Left cardiac atrium (tissue), 4 donors: ENCODE results near the gene RAB11B. TPM values are rescaled to one million over a fixed set of nuclear protein-coding genes. Genes with fewer than 3 reads are reported as not detected.
"Not testable (repeated sequence)": the region's sequence is repeated elsewhere in the genome, so short reads cannot be mapped to it uniquely, and the experiment has no call there.

Experiments
- ATAC-seq, 2 donors: fragments of 200-7000 bp; cut with Tn5 transposase; one replicate each; pipeline ENCODE4 v1.9.1; 2020; ENCODE audit warnings: mild to moderate bottlenecking in 2 of 2, moderate library complexity in 2 of 2
- DNase-seq: peaks from one replicate; pipeline ENCODE4 v3.0.0-alpha.2; 2020
- intact Hi-C, 2 donors: fragments of 100-400 bp; cut with DNase I; formaldehyde crosslinking; loops; one replicate each; pipeline versions ENCODE4 v1.14.1 to v1.15.1; 2022 to 2023
- long read RNA-seq: library from polyadenylated mRNA; unstranded; transcript quantifications from one replicate; pipeline ENCODE4 v2.0.0, GENCODE V29; 2021
- total RNA-seq, 2 donors: library from RNA; stranded (reverse); fragmentation: NEBNext Ultra II Directional; extraction: Animal tissue kit (Norgen Biotek cat#: 25700); gene quantifications; one replicate each; pipeline ENCODE4 v1.2.1, GENCODE V29; 2021
- donor health status: DM: no; HTN: yes; CAD: no.
- donor health status: DM: no; HTN: yes; CAD: no; lungs with severe emphysema.
- donor health status: DM: yes; HTN: yes; CAD: no.
- donor health status: Dilated cardiomyopathy.

RAB11B gene
- 100 to 1,000 TPM; 133 to 163 TPM for total RNA-seq
- long read RNA-seq, transcript RAB11B-201 (5 exons, 1,751 nt) = major isoform, 95 of 108 reads
- long read RNA-seq, partial matches to known transcripts = 6 of 108 reads
- long read RNA-seq, other reads (novel, unspliced or antisense) = 5 of 108 reads

- intact Hi-C loops = no loop called here
- DNase-seq = peak; percentile 99
- peak; percentile 95 to 96 for ATAC-seq
Measured at GRCh38 chr19:8389891-8390616, at the start of gene RAB11B. Gene RAB11B (plus strand): TSS chr19:8390360. CDS start chr19:8390417, 57 bp downstream.

- ATAC-seq, intact Hi-C loops, DNase-seq: not testable (repeated sequence)
Measured at GRCh38 chr19:8341504-8341903, 48.7 kb upstream of the RAB11B start.

- ATAC-seq (no peak), DNase-seq (no peak)
- intact Hi-C loops = no loop called here
Measured at GRCh38 chr19:8342316-8342683, 47.9 kb upstream of the RAB11B start.

- DNase-seq = peak; percentile 98
- ATAC-seq = peak; percentile 99
- intact Hi-C loops = no loop called here
Measured at GRCh38 chr19:8342684-8343482, 47.3 kb upstream of the RAB11B start, which contains the start of gene KANK3. Gene KANK3 (minus strand): TSS chr19:8343262. CDS start chr19:8337828, 5,434 bp downstream.

- ATAC-seq = no peak
- intact Hi-C loops = no loop called here
- DNase-seq = no peak
Measured at GRCh38 chr19:8343483-8343844, 46.7 kb upstream of the RAB11B start.

DNA sequence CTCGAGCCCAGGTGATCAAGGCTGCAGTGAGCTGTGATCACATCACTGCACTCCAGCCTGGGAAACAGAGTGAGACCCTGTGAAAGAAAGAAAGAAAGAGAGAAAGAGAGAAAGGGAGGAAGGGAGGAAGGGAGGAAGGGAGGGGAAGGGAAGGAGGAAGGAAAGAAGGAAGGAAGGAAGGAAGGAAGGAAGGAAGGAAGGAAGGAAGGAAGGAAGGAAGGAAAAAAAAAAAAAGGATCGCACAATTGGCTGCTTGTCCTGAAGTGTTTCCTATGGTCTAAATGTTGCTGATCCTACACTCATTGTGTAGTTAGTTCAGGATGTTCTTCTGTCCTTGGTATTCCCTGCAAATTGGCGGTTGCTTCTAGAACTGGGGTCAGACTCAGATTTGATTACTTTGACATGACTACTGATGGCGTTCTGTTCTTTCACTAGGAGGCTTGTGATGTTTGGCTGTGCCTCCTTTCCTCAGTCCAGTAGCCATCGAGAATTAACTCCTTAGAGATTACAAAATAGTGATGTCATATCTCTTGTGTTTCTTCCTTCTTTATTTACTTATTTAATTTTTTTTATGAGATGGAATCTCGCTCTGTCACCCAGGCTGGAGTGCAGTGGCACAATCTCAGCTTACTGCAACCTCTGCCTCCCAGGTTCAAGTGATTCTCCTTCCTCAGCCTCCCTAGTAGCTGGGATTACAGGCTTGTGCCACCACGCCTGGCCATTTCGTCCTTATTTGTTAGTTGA is 40.4 kb upstream of the RAB11B start:
- ATAC-seq, DNase-seq: not testable (repeated sequence)
- intact Hi-C loops = loop anchor here (5.0 to 10.0 kb wide), 4 partner anchors 48 to 228 kb away; partner anchors contain the start of genes MYO1F (in 1 of the 2) and PRAM1 (in 1 of the 2)

GRCh38 chr19:8352134-8352827 is 37.9 kb upstream of the RAB11B start:
- DNase-seq (no peak), ATAC-seq (peak; percentile 37 to 58)
- intact Hi-C loops = loop anchor here (5.0 to 10.0 kb wide), 4 partner anchors 45 to 225 kb away; partner anchors contain the start of genes MYO1F (in 1 of the 2) and PRAM1 (in 1 of the 2)

DNA sequence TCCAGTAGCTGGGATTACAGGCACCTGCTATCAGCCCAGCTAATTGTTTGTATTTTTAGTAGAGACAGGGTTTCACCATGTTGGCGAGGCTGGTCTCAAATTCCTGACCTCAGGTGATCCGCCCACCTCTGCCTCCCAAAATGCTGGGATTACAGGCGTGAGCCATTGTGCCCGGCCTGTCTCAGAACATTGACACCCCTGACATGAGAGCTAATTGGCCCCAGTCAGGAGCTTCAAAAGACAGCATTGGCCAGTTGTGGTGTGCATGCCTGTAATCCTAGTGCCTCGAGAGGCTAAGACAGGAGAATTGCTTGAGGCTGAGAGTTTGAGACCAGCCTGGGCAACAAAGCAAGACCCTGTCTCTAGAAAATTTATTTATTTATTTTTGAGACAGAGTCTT is 37.3 kb upstream of the RAB11B start:
- intact Hi-C loops = loop anchor here (5.0 to 10.0 kb wide), 4 partner anchors 44 to 224 kb away; partner anchors contain the start of genes MYO1F (in 1 of the 2) and PRAM1 (in 1 of the 2)
- not testable (repeated sequence) for ATAC-seq, DNase-seq

DNA sequence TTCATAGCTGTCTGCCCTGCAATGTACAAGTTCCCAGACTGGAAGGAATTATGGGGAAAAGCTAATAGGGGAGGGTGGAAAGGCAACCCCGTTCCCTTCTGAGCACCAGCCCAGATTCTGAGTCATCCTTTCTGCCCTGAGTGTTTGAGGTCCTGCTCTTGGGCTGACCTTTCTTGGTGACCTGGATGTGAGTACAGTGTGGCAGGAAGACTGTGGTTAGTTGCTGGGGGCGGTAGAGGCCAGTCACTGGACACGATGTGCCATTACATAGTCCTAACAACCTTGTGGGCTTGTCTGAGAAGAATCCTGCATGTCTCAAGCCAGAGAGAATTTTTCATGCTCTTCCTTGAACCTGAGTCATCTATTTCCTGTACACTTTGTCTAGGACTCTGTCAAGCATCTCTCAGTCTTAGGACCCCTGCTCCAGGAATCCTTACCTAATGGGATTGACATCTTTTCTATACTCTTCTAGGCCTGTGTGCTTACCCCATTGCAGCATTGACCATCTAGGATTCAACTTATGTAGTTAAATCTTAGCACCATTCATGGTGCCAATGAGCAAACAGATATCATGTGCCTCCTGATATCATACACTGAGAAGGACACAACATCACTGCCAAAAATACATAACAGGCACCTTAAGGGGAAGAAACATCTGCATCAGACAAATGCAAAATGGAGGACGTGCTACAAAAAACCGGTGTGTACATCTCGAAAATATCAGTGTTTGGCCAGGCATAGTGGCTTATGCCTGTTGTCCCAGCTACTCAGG is 34.3 kb upstream of the RAB11B start:
- intact Hi-C loops = loop anchor here (2.0 to 10.0 kb wide), 4 partner anchors 41 to 153 kb away; partner anchors contain the start of gene PRAM1 (in 1 of the 2)
- DNase-seq = no peak
- ATAC-seq = peak; percentile 53 to 83

GRCh38 chr19:8357007-8357521 is 33.1 kb upstream of the RAB11B start:
- ATAC-seq (no peak), DNase-seq (no peak)
- intact Hi-C loops = loop anchor here (10.0 kb wide), 2 partner anchors 98 to 148 kb away; partner anchors contain the start of gene PRAM1 (in 1 of the 2)

DNA sequence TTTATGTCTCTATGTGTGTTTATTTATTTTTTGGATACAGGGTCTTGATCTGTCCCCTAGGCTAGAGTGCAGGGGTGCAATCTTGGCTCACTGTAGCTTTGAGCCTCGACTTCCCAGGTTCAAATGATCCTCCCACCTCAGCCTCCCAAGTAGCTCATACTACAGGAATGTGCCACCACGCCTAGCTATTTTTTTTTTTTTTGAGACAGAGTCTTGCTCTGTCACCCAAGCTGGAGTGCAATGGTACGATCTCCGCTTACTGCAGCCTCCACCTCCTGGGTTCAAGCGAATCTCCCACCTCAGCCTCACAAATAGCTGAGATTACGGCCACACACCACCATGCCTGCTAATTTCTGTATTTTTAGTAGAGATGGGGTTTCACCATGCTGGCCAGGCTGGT is 31.2 kb upstream of the RAB11B start:
- DNase-seq = no peak

GRCh38 chr19:8360196-8360595 is 30.0 kb upstream of the RAB11B start:
- DNase-seq (no peak), ATAC-seq (no peak)
- intact Hi-C loops = no loop called here

More for the DNA sequence above, 31.2 kb upstream of the RAB11B start:
- ATAC-seq = no peak
- intact Hi-C loops = loop anchor here (10.0 kb wide), 2 partner anchors 96 to 146 kb away; partner anchors contain the start of gene PRAM1 (in 1 of the 2)

GRCh38 chr19:8361921-8362793 is 28.0 kb upstream of the RAB11B start:
- peak; percentile 97 for DNase-seq
- intact Hi-C loops = no loop called here
- ATAC-seq = peak; percentile 79 to 88

- intact Hi-C loops = no loop called here
- DNase-seq = peak; percentile 90
- ATAC-seq = peak; percentile 59 to 64
Measured at GRCh38 chr19:8363803-8364771, 26.1 kb upstream of the RAB11B start, which contains the start of gene ANGPTL4. Gene ANGPTL4 (plus strand): TSS chr19:8364155. CDS start chr19:8364322, 167 bp downstream.

- ATAC-seq (no peak), DNase-seq (no peak)
- intact Hi-C loops = no loop called here
Measured at GRCh38 chr19:8366121-8366581, 24.0 kb upstream of the RAB11B start.
